HG02678 (cell line): ENCODE results near the gene TCAF2.
A peak's percentile ranks its signal among the peaks of the same experiment; 100 is the strongest.
"Not testable (repeated sequence)": the region's sequence is repeated elsewhere in the genome, so short reads cannot be mapped to it uniquely, and the experiment has no call there.

Source experiments
- ATAC-seq: cut with Tn5 transposase; IDR thresholded peaks from one replicate; pipeline ENCODE4 v1.9.1; 2021; ENCODE audit warnings: mild to moderate bottlenecking, moderate library complexity; ENCODE audit not compliant: unreplicated experiment

The TCAF2 gene

GRCh38 chr7:143620646-143621045 lies at the start of gene TCAF2:
TSS of gene TCAF2 (plus strand) at chr7:143620974.
- ATAC-seq: peak; percentile 82

GRCh38 chr7:143571501-143571900 lies 49.3 kb upstream of the TCAF2 start, which contains the start of gene CTAGE15:
TSS of gene CTAGE15 (plus strand) at chr7:143571801. CDS start at chr7:143571818, 17 bp downstream.
- ATAC-seq: not testable (repeated sequence)

GRCh38 chr7:143588183-143588582 lies 32.6 kb upstream of the TCAF2 start:
- not testable (repeated sequence) for ATAC-seq

GRCh38 chr7:143589897-143590296 lies 30.9 kb upstream of the TCAF2 start:
- not testable (repeated sequence) for ATAC-seq

- ATAC-seq: not testable (repeated sequence)
Observed at GRCh38 chr7:143598086-143598485, 22.7 kb upstream of the TCAF2 start.

- ATAC-seq: not testable (repeated sequence)
Observed at GRCh38 chr7:143603549-143603948, 17.2 kb upstream of the TCAF2 start.

GRCh38 chr7:143606088-143606487 lies 14.7 kb upstream of the TCAF2 start:
- ATAC-seq: not testable (repeated sequence)

- ATAC-seq: not testable (repeated sequence)
Observed at GRCh38 chr7:143615545-143615944, 5.2 kb upstream of the TCAF2 start.

- not testable (repeated sequence) for ATAC-seq
Observed at GRCh38 chr7:143617204-143617603, 3.6 kb upstream of the TCAF2 start.

GRCh38 chr7:143620058-143620457 lies 716 bp upstream of the TCAF2 start:
- peak; percentile 14 for ATAC-seq

GRCh38 chr7:143621175-143621574 lies 401 bp downstream of the TCAF2 start:
- ATAC-seq: peak; percentile 35

GRCh38 chr7:143622130-143622529 lies 1.4 kb downstream of the TCAF2 start:
- peak; percentile 28 for ATAC-seq

GRCh38 chr7:143630653-143631052 lies 9.9 kb downstream of the TCAF2 start:
- ATAC-seq: not testable (repeated sequence)

GRCh38 chr7:143632506-143632905 lies 11.7 kb downstream of the TCAF2 start:
- not testable (repeated sequence) for ATAC-seq

- not testable (repeated sequence) for ATAC-seq
Observed at GRCh38 chr7:143633013-143633618, 12.3 kb downstream of the TCAF2 start.

GRCh38 chr7:143635364-143636240 lies 14.8 kb downstream of the TCAF2 start:
- ATAC-seq: not testable (repeated sequence)

GRCh38 chr7:143639372-143639771 lies 18.6 kb downstream of the TCAF2 start:
- peak; percentile 76 for ATAC-seq

GRCh38 chr7:143640528-143641189 lies 19.9 kb downstream of the TCAF2 start:
- ATAC-seq: not testable (repeated sequence)

GRCh38 chr7:143646598-143646997 lies 25.8 kb downstream of the TCAF2 start:
- not testable (repeated sequence) for ATAC-seq

- ATAC-seq: not testable (repeated sequence)
Observed at GRCh38 chr7:143649902-143650301, 29.1 kb downstream of the TCAF2 start.

GRCh38 chr7:143650447-143650846 lies 29.7 kb downstream of the TCAF2 start:
- ATAC-seq: not testable (repeated sequence)
